GM12878 (cell line): Measurements from ENCODE around the gene SEMA4D. TPM values are rescaled to one million over a fixed set of nuclear protein-coding genes. Genes with fewer than 3 reads are reported as not detected.

Source experiments
- ATAC-seq: fragments of 200-7000 bp; cut with Tn5 transposase; 3 replicates; pipeline ENCODE4 v1.9.1; 2020; ENCODE audit warnings: mild to moderate bottlenecking, moderate library complexity
- BruUV-seq: library from RNA; stranded (reverse); fragments of 400-500 nt; replicated peaks from 2 replicates; lab custom pipeline; 2021; lab: Mats Ljungman, UMichigan
- CTCF ChIA-PET: fragments of 300-600 bp; sonication (Branson Sonifier 250); formaldehyde crosslinking; extraction: SDS; loops from one replicate; lab custom pipeline; 2021; ENCODE audit warnings: inconsistent platforms; lab: Yijun Ruan, JAX
- POLR2A ChIA-PET: fragments of 350-600 bp; formaldehyde crosslinking; extraction: SDS; loops from one replicate; lab custom pipeline; 2021; ENCODE audit warnings: inconsistent platforms; lab: Charles Lee
- RAD21 ChIA-PET: fragments of 300-600 bp; sonication (Branson Sonifier 250); formaldehyde crosslinking; loops from one replicate; lab custom pipeline; 2023; ENCODE audit warnings: antibody characterized with exemption; ENCODE audit not compliant: unreplicated experiment; lab: Charles Lee
- SMC1A ChIA-PET: fragments of 300-600 bp; sonication (Branson Sonifier 250); formaldehyde crosslinking; loops from one replicate; lab custom pipeline; 2023; ENCODE audit not compliant: unreplicated experiment, uncharacterized antibody; lab: Charles Lee
- DNase-seq: peaks from one replicate; pipeline ENCODE4 v3.0.0-alpha.2; 2011; ENCODE audit warnings: low read depth, low spot score
- FAIRE-seq: peaks from 3 replicates; lab custom pipeline; 2011; peaks lifted over from hg19 to GRCh38; lab: Jason Lieb, UNC
- H2AFZ ChIP-seq: 2 replicates; pipeline ENCODE4 v1.6.0; 2011; ENCODE audit warnings: low read depth, low read length, control low read depth; ENCODE audit not compliant: control insufficient read depth
- H3K27ac ChIP-seq: 2 replicates; pipeline ENCODE4 v1.5.1; 2011; ENCODE audit warnings: control low read depth; ENCODE audit not compliant: control insufficient read depth, insufficient read depth
- H3K27me3 ChIP-seq, 2 experiments: replicated peaks in 1 of 2; 2 replicates each; pipeline versions ENCODE4 v1.6.0 to v1.6.1; 2011; ENCODE audit warnings: low read length in 1 of 2; ENCODE audit not compliant: control insufficient read depth in 2 of 2, insufficient read depth in 2 of 2
- H3K36me3 ChIP-seq, 2 experiments: 2 replicates each; pipeline ENCODE4 v1.5.1; 2011; ENCODE audit warnings: low read length in 1 of 2; ENCODE audit not compliant: control insufficient read depth in 2 of 2, insufficient read depth in 2 of 2
- H3K4me1 ChIP-seq: 2 replicates; pipeline ENCODE4 v1.6.1; 2011; ENCODE audit warnings: mild to moderate bottlenecking, low read length, moderate library complexity, mixed read lengths; ENCODE audit not compliant: control insufficient read depth, insufficient read depth
- H3K4me2 ChIP-seq: 2 replicates; pipeline ENCODE4 v1.6.0; 2011; ENCODE audit warnings: control low read depth; ENCODE audit not compliant: control insufficient read depth, insufficient read depth
- H3K4me3 ChIP-seq: fragments of 200-600 bp; sonication (generic); 2 replicates; pipeline ENCODE4 v1.5.1; 2016
- H3K79me2 ChIP-seq: 2 replicates; pipeline ENCODE4 v1.6.0; 2011; ENCODE audit warnings: low read length; ENCODE audit not compliant: control insufficient read depth, insufficient read depth
- H3K9ac ChIP-seq: 2 replicates; pipeline ENCODE4 v1.8.0; 2011; ENCODE audit warnings: low read length, control low read depth, mixed read lengths; ENCODE audit not compliant: control insufficient read depth, insufficient read depth
- H3K9me3 ChIP-seq: replicated peaks from 3 replicates; pipeline ENCODE4 v1.5.1; 2011; ENCODE audit warnings: mild to moderate bottlenecking, low read length; ENCODE audit not compliant: control insufficient read depth, insufficient read depth
- H4K20me1 ChIP-seq: 2 replicates; pipeline ENCODE4 v1.6.0; 2011; ENCODE audit not compliant: control insufficient read depth, insufficient read depth
- ATF2 ChIP-seq: IDR thresholded peaks from 2 replicates; pipeline ENCODE4 v1.6.1; 2012; ENCODE audit warnings: low read length, inconsistent platforms
- ATF7 ChIP-seq: fragments of 450-650 bp; IDR thresholded peaks from 2 replicates; pipeline ENCODE4 v1.6.1; 2016; ENCODE audit warnings: low read depth, mild to moderate bottlenecking
- CEBPB ChIP-seq, 2 experiments: fragments of 150-350 bp in 1 of 2; IDR thresholded peaks; 2 replicates each; pipeline ENCODE4 v1.6.1; 2012 to 2014; ENCODE audit warnings: low read depth in 2 of 2, low read length in 2 of 2, borderline replicate concordance in 1 of 2, inconsistent platforms in 1 of 2
- IRF4 ChIP-seq: IDR thresholded peaks from 2 replicates; pipeline ENCODE4 v1.6.1; 2011; ENCODE audit warnings: low read depth, low read length
- IRF5 ChIP-seq: fragments of 450-650 bp; IDR thresholded peaks from 2 replicates; pipeline ENCODE4 v1.6.1; 2017; ENCODE audit warnings: borderline replicate concordance
- NBN ChIP-seq: fragments of 450-650 bp; IDR thresholded peaks from 2 replicates; pipeline ENCODE4 v1.6.1; 2016
- PBX3 ChIP-seq: IDR thresholded peaks from 2 replicates; pipeline ENCODE4 v1.6.1; 2011; ENCODE audit warnings: mild to moderate bottlenecking, low read depth, low read length, moderate library complexity; ENCODE audit not compliant: insufficient replicate concordance
- POLR2AphosphoS2 ChIP-seq: IDR thresholded peaks from 2 replicates; pipeline ENCODE4 v1.6.1; 2011; ENCODE audit warnings: low read depth, mild to moderate bottlenecking, low read length, improper control_type of control experiment, moderate library complexity
- POLR2AphosphoS5 ChIP-seq: IDR thresholded peaks from 2 replicates; pipeline ENCODE4 v1.6.1; 2011; ENCODE audit warnings: mild to moderate bottlenecking, low read length, inconsistent platforms
- SMAD1 ChIP-seq: fragments of 450-650 bp; IDR thresholded peaks from 2 replicates; pipeline ENCODE4 v1.6.1; 2018; ENCODE audit warnings: mild to moderate bottlenecking, low read depth; ENCODE audit not compliant: partially characterized antibody
- STAT3 ChIP-seq: IDR thresholded peaks from 2 replicates; pipeline ENCODE4 v1.6.1; 2011; ENCODE audit warnings: low read depth, low read length, improper control_type of control experiment
- WGBS: methylation state at CpG from one replicate; pipeline ENCODE4 v1.1.6; 2016; ENCODE audit warnings: low lambda C conversion rate; ENCODE audit not compliant: insufficient replicate concordance, insufficient coverage; ENCODE audit errors: missing lambda C conversion rate; 5-methylcytosine and 5-hydroxymethylcytosine counted together
- in situ Hi-C: fragments of 300-500 bp; cut with MboI; formaldehyde crosslinking; loops from 9 replicates; pipeline ENCODE4 v1.14.3; 2018; ENCODE audit warnings: mixed read lengths
- intact Hi-C: fragments of 100-400 bp; cut with micrococcal nuclease; formaldehyde crosslinking; loops from one replicate; pipeline ENCODE4 v1.14.2; 2022; ENCODE audit not compliant: unreplicated experiment
- polyA plus RNA-seq, 11 experiments: library from polyadenylated mRNA; depleted of rRNA in 4 of 11; unstranded in 6 of 11; stranded (reverse) in 5 of 11; fragments of >200 nt; fragmentation: Nextera tagmentation in 4 of 11; fragmentation: Illumina TruSeq in 1 of 11; extraction: Ambion mirVana in 4 of 11; extraction: Trizol in 1 of 11; gene quantifications; 1 replicate in 1 of 11; 2 replicates in 10 of 11; pipeline versions ENCODE4 v1.2.1 to v1.2.3, GENCODE V29; 2011 to 2016; ENCODE audit warnings: inconsistent platforms in 2 of 11, missing spikeins in 2 of 11, low read depth in 1 of 11
- total RNA-seq, 4 experiments: library from RNA; depleted of rRNA in 3 of 4; stranded (reverse); fragments of >200 nt in 3 of 4; fragmentation: Illumina TruSeq in 1 of 4; extraction: Trizol in 1 of 4; gene quantifications; 2 replicates each; pipeline versions ENCODE4 v1.2.1 to v1.2.3, GENCODE V29; 2013 to 2021
- TF ChIP-seq, protein P1 (sequence below): IDR thresholded peaks from 2 replicates; pipeline ENCODE4 v1.6.1; 2012; ENCODE audit warnings: mild to moderate bottlenecking, low read depth, low read length
- TF ChIP-seq, protein P2 (sequence below): fragments of 450-650 bp; IDR thresholded peaks from 2 replicates; pipeline ENCODE4 v1.6.1; 2014; ENCODE audit warnings: mild to moderate bottlenecking

The SEMA4D gene
- total and polyA plus RNA-seq, 10 of the 15 experiments (the other 5 are each of a cell fraction or from before 2014, with no cell fraction given): 15.1 to 136 (median 39.6) TPM

- TF ChIP-seq ATF2 (no peak), POLR2AphosphoS5 (no peak), STAT3 (no peak)
- TF ChIP-seq, protein P1, sequence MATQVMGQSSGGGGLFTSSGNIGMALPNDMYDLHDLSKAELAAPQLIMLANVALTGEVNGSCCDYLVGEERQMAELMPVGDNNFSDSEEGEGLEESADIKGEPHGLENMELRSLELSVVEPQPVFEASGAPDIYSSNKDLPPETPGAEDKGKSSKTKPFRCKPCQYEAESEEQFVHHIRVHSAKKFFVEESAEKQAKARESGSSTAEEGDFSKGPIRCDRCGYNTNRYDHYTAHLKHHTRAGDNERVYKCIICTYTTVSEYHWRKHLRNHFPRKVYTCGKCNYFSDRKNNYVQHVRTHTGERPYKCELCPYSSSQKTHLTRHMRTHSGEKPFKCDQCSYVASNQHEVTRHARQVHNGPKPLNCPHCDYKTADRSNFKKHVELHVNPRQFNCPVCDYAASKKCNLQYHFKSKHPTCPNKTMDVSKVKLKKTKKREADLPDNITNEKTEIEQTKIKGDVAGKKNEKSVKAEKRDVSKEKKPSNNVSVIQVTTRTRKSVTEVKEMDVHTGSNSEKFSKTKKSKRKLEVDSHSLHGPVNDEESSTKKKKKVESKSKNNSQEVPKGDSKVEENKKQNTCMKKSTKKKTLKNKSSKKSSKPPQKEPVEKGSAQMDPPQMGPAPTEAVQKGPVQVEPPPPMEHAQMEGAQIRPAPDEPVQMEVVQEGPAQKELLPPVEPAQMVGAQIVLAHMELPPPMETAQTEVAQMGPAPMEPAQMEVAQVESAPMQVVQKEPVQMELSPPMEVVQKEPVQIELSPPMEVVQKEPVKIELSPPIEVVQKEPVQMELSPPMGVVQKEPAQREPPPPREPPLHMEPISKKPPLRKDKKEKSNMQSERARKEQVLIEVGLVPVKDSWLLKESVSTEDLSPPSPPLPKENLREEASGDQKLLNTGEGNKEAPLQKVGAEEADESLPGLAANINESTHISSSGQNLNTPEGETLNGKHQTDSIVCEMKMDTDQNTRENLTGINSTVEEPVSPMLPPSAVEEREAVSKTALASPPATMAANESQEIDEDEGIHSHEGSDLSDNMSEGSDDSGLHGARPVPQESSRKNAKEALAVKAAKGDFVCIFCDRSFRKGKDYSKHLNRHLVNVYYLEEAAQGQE: no peak
- TF ChIP-seq, all 136 proteins: peak for 0
These were observed 14.5 kb upstream of the SEMA4D start (continued) for GRCh38 chr9:89512382-89512781.

- H3K9ac ChIP-seq: no peak overlapping the region
- in situ Hi-C loops: no loop called here
- H4K20me1 ChIP-seq: no peaks in the 10 kb centered on the region
- ChIA-PET POLR2A (interaction anchor here (0.6 to 0.9 kb wide), 2 partner anchors 10 to 22 kb away, joined by 3 to 4 read pairs; no protein-coding TSS in a partner anchor), RAD21 (interaction anchor here (2.1 kb wide), 1 partner anchor 40 kb away, joined by 9 read pairs; no protein-coding TSS in a partner anchor), SMC1A (interaction anchor here (1.1 to 1.8 kb wide), 3 partner anchors 10 to 39 kb away, joined by 3 to 7 read pairs (median 5); no protein-coding TSS in a partner anchor), CTCF (interaction anchor here (2.5 kb wide), 1 partner anchor 40 kb away, joined by 8 read pairs; no protein-coding TSS in a partner anchor)
- intact Hi-C loops: no loop called here
- no peak for FAIRE-seq
- H3K36me3 ChIP-seq: no peaks in the 10 kb centered on the region
- H3K4me3 ChIP-seq: no peak overlapping the region
- no peaks in the 10 kb centered on the region for H3K79me2 ChIP-seq
- DNase-seq: no peak
- peaks cover 6% of the 10 kb centered on the region for H3K4me1 ChIP-seq
- whole genome bisulfite sequencing: 91% methylated on average over 7 of the region's 7 CpGs
- H3K27me3 ChIP-seq: no peaks in the 10 kb centered on the region
- no peak for ATAC-seq
- H3K4me2 ChIP-seq: no peak overlapping the region
- BruUV-seq: no TSS peak
- H3K9me3 ChIP-seq: no peaks in the 10 kb centered on the region
- H3K27ac ChIP-seq: no peak overlapping the region
- peak overlapping the region; percentile 24 for H2AFZ ChIP-seq
- TF ChIP-seq ATF7 (no peak), POLR2AphosphoS2 (no peak), SMAD1 (no peak), PBX3 (no peak), CEBPB (IDR thresholded peaks at IDR 0.05; ENCODE audit: borderline replicate concordance in 1 of 2, low read depth in 2 of 2, low read length in 2 of 2) (no peak), NBN (no peak), IRF5 (no peak), IRF4 (no peak)
- TF ChIP-seq, protein P2, sequence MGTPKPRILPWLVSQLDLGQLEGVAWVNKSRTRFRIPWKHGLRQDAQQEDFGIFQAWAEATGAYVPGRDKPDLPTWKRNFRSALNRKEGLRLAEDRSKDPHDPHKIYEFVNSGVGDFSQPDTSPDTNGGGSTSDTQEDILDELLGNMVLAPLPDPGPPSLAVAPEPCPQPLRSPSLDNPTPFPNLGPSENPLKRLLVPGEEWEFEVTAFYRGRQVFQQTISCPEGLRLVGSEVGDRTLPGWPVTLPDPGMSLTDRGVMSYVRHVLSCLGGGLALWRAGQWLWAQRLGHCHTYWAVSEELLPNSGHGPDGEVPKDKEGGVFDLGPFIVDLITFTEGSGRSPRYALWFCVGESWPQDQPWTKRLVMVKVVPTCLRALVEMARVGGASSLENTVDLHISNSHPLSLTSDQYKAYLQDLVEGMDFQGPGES: no peak
These were observed 11.2 kb upstream of the SEMA4D start for GRCh38 chr9:89508951-89509615.
